Left colon (tissue), 2 donors: ENCODE results near the gene TMEM135. TPM values are rescaled to one million over a fixed set of nuclear protein-coding genes. Genes with fewer than 3 reads are reported as not detected.
"Not testable (repeated sequence)": the region's sequence is repeated elsewhere in the genome, so short reads cannot be mapped to it uniquely, and the experiment has no call there.

Experiments
- ATAC-seq: fragments of 200-7000 bp; cut with Tn5 transposase; one replicate; pipeline ENCODE4 v1.9.1; 2020; ENCODE audit warnings: mild to moderate bottlenecking, moderate library complexity
- DNase-seq, 2 donors: peaks; one replicate each; pipeline ENCODE4 v3.0.0-alpha.2; 2020
- intact Hi-C, 2 donors: fragments of 100-400 bp; cut with DNase I in 1 of 2; cut with micrococcal nuclease in 1 of 2; formaldehyde crosslinking; loops; one replicate each; pipeline versions ENCODE4 v1.11.2 to v1.14.0; 2022; cut with DNase I, micrococcal nuclease
- total RNA-seq, 2 donors: library from RNA; stranded (reverse); fragmentation: NEBNext Ultra II Directional; extraction: Animal tissue kit (Norgen Biotek cat#: 25700); gene quantifications; one replicate each; pipeline ENCODE4 v1.2.1, GENCODE V29; 2021
- donor health status: DM: no; HTN: no; CAD: no.
- donor health status: DM: yes; HTN: yes; CAD: no.

Gene TMEM135
- total RNA-seq, 2 donors from 2014 or later = 37.2 to 38.8 TPM

DNA sequence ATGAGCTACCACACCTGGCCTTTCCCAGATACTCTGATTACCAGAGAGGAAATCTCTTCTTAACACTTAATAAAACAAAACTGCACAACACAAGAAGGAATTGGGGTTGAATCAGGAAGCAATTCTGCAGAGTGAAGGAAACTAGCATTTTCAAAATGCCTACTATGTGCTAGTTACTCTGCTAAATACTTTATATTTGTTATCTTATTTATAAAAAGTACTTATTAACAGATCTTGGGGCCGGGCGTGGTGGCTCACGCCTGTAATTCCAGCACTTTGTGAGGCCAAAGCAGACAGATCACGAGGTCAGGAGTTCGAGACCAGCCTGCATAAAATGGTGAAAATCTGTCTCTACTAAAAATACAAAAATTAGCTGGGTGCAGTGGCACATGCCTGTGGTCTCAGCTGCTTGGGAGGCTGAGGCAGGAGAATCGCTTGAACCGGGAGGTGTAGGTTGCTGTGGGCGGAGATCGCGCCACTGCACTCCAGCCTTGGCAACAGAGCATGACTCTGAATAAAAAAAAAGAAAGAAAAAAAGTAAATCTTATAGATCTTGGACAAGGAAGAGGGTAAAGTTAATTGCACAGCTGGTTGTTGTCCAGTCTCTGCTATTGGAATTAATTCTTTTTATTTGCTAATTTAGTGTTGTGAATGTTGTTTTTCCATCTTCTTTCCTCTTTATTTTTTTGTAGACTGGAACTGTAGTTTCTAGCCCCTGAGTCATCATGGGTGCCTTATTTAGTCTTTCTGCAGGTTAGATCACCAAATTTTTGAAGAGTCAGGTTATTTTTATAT lies 22.1 kb downstream of the TMEM135 start:
- intact Hi-C loops = no loop called here
- ATAC-seq (no peak), DNase-seq (no peak)

DNA sequence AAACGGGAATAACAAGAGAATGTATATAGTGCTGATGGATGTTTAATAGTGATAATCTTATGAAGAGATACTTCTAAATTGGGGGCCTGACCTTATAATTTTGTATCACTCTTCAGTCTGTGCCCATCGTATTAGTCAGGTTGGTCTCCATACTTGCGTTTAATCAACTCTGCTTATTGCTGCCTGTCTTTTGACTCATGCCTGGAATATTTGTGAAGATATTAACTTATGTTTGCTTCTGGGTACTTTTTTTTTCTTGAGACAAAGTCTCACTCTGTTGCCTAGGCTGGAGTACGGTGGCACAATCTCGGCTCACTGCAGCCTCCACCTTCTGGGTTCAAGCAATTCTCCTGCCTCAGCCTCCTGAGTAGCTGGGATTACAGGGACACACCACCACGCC lies 24.0 kb downstream of the TMEM135 start:
- no peak for DNase-seq
- intact Hi-C loops = no loop called here
- ATAC-seq = no peak

DNA sequence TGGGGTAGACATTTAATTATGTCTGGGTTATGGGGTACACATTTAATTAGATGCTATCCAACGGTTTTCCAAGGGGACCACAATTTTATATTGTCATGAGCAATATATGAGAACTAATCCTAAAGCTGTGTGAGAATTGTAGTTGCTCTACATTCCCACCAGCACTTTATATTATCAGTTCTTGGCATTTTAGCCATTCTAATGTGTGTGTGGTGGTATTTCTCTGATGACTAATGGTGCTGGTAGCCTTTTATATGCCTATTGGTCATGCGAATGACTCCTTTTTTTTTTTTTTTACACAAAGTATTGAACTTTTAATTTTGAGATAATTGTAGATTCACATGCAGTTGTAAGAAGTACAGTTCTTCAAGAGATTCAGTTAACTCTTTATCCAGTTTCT lies 26.2 kb downstream of the TMEM135 start:
- no peak for DNase-seq
- ATAC-seq = no peak
- intact Hi-C loops = no loop called here

DNA sequence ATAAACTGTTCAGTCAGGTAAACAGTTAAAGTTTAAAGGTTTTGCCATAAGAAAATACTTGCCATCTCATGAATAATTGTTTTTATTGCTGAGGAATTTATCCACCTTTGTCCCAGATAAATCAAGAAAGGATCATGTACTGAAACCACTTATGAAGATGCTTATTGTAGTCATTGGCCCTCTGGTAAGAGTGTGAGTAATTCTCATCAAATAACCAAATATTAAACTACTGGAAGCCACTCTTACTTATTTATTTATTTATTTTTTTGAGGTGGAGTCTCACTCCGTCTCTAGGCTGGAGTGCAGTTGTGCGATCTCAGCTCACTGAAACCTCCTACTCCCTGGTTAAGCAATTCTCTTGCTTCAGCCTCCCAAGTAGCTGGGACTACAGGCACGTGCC lies 35.1 kb downstream of the TMEM135 start:
- intact Hi-C loops = no loop called here
- ATAC-seq = no peak
- DNase-seq = no peak

DNA sequence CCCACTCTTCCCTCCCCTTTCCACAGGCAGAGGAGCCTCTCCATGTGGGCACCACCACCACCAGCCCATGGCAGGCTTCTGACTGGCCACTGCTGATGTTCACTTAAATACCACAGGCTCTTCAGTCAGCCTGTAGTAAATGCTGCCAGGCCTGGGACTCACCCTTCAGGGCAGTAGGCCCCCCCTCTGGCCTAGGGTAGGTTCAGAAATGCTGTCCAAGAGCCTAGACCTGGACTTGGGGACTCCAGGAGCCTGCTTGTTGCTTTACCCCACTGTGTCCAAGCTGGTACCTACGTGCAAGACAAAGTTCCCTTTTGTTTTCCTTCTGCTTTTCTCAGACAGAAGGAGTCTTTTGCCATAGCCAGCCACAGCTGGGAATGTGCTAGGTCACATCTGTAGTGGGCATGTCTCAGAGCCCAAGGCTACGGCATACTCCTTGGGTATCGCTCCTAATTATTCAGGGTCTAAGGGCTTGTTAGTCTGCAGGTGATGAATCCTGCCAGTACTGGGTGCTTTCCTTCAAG lies 38.6 kb downstream of the TMEM135 start:
- no peak for ATAC-seq
- no peak for DNase-seq
- intact Hi-C loops = no loop called here

DNA sequence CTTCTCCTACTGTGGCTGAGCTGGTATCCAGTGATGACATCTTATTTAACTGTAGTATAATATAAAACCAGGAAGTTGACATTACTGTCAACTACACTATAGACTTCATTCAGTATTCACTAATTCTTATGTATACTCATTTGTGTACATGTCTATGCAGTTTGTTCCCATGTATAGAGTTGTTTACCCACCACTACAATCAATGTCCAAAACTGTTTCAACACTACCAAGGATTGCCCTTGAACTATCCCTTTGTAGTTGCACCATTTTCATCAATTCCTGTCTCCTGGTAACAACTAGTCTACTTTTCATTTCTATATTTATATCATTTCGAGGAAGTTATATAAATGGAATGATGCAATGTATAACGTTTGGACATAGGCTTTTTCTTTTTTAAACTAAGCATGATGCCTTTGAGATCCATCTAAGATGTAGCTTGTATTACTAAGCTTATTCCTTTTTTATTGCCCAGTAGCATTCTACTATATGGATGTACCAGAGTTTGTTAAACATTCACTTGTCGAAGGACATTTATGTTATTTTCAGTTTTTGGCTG lies 39.2 kb downstream of the TMEM135 start:
- intact Hi-C loops = no loop called here
- DNase-seq (no peak), ATAC-seq (no peak)

DNA sequence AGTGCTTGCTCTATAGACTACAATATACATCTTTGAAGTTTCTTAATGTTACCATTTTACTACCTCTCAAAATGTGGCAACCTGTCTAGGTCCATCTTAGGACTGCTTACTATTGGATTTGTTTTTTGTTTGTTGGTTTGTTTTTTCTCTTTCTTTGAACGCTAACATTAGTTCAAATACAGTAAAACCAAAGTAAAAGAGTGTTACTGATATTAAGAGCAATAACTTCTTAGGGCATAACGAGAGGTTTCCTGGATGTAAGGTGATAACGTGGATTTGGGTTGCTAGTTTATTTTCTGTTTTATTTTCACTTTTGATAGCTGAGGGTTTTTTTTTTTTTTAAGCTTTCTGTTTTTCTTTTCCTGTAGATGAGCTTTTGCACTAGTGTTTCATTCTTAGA lies 43.6 kb downstream of the TMEM135 start:
- no peak for DNase-seq
- intact Hi-C loops = no loop called here
- no peak for ATAC-seq

DNA sequence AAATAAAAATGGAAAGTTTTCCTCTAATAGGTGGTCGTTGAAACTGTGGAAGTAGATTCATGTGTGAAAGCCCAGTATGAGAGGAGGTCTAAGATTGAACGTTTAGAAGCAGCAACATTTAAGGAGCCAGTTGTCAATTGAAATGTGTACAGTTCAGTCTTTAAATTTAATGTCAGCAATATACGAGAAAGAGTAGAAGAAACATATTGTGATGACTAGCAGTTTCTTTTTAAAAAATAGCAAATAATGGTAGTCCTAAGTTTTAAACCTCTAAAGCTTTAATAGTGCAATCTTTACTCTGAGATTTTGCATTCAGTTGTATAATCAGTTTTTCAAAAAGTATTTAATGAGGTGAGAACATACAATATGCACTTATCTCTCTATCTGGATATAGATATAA lies 44.9 kb downstream of the TMEM135 start:
- DNase-seq (no peak), ATAC-seq (no peak)
- intact Hi-C loops = no loop called here

DNA sequence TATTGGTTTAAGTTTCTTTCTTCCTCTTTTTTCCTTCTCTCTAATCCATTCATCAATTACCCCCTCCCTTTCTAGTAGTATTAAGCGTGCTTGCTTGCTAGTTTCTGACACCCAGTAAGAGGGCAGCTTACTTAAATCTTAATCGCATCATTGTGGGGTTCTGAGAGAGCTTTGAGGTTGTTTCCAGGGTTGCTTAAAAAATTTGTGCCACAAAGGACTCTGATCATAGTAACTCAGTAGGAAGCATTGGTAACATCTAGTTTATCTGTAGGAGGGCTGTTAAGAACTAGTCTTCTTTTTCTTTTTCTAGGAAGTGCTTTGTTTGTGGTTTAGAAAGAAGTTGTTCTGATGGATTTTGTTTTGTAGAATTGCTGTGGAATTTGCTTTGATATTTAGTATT lies 45.3 kb downstream of the TMEM135 start:
- no peak for DNase-seq
- no peak for ATAC-seq
- intact Hi-C loops = no loop called here

DNA sequence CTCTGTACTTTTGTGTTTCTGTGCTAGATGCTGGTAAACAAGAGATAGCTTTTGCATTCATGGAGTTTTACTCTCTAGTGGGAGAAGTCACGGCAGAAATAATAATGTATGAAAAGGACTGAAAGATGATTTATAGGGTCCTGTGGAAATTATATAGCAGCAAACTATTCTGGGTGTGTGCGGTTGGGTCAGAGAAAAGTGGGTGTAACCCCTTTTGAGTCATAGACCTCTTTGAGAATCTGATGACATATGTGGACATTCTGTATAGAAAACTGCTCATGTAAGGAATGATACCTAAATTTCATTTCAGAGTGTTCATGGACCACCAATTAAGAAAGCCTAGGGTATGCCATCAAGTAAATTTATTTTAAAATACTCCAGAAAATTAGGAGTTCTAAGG lies 54.4 kb downstream of the TMEM135 start:
- no peak for DNase-seq
- intact Hi-C loops = no loop called here
- no peak for ATAC-seq

DNA sequence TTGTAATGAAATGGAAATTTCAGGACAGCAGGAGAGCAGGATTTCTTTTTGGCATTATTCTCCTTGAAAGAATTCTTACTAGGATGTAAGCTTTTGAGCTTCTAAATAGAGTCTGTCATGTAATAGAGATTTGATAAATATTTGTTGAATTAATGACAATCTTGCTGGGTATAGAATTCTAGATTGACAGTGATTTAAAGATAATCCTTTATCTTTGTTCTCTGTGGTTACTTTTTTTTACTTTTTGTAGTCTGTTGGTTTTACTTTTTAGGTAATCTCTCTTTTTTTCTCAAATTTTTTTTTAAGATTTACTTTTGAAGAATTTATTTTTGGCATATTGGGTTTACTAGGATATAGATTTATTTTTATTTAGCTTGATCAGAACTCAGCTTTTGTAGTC lies 54.8 kb downstream of the TMEM135 start:
- intact Hi-C loops = no loop called here
- DNase-seq = no peak
- ATAC-seq = no peak

DNA sequence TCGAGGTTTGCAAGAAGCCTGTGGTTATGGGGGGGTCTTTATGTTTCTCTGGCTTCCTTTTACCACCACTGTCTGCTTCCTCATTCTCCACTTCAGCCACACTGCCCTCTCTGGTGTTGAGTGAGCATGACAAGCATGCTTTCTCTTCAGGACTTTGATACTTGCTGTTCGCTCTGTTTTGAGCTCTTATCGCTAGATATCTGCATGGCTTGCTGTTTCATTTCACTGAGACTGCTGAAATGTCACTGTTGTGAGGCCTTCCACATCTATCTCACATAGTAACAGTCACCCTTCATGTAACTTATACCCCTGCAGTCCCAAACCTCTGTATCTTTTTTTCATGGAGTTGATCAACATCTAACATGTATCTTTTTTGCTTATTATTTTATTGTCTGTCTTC lies 59.8 kb downstream of the TMEM135 start:
- ATAC-seq = peak; percentile 100
- DNase-seq = peak; percentile 35 to 64
- intact Hi-C loops = no loop called here

DNA sequence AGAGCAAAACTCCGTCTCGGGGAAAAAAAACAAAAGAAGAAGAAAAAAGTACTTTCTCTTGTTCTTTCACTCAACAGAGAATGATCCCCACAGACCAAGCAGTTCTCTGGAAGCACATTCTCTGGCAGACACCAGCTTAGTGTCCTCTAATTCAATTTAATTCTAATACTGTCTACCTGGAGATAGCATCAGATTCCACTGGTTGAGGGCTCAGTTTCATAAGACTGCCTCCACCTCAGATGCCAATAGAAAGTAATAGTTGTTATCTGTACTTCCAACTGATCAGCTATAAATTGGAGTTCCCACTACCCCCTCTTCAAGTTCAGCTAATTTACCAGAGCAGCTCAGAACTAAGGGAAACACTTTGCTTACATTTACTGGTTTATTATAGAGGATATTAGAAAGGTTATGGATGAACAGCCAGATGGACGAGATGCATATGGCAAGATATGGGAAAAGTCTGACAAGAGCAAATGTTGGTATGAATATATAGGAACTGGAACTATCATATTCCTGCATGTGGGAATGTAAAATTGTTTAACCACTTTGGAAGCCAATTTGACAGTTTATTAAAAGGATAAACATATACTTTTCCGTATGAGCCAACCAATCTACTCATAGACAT lies 64.3 kb downstream of the TMEM135 start:
- intact Hi-C loops = no loop called here
- DNase-seq (no peak), ATAC-seq (no peak)

DNA sequence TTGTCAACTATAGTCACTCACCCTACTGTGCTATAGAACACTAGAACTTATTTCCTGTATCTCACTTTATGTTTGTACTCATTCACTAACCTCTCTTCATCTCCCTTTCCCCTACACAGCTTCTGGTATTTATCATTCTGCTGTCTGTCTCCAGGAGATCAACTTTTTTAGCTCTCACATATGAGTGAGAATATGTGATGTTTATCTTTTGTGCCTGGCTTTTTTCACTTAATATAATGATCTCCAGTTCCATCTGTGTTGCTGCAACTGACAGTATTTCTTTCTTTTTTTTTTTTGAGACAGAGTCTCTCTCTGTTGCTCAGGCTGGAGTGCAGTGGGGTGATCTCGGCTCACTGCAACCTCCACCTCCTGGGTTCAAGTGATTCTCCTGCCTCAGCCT lies 68.1 kb downstream of the TMEM135 start:
- not testable (repeated sequence) for DNase-seq, ATAC-seq

DNA sequence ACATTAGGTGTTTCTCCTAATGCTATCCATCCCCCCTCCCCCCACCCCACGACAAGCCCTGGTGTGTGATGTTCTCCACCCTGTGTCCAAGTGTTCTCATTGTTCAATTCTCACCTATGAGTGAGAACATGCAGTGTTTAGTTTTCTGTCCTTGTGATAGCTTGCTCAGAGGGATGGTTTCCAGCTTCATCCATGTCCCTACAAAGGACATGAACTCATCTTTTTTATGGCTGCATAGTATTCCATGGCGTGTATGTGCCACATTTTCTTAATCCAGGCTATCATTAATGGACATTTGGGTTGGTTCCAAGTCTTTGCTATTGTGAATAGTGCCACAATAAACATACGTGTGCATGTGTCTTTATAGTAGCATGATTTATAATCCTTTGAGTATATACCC lies 69.6 kb downstream of the TMEM135 start:
- ATAC-seq, intact Hi-C loops, DNase-seq: not testable (repeated sequence)

More for the DNA sequence above, 68.1 kb downstream of the TMEM135 start:
- intact Hi-C loops = not testable (repeated sequence)

DNA sequence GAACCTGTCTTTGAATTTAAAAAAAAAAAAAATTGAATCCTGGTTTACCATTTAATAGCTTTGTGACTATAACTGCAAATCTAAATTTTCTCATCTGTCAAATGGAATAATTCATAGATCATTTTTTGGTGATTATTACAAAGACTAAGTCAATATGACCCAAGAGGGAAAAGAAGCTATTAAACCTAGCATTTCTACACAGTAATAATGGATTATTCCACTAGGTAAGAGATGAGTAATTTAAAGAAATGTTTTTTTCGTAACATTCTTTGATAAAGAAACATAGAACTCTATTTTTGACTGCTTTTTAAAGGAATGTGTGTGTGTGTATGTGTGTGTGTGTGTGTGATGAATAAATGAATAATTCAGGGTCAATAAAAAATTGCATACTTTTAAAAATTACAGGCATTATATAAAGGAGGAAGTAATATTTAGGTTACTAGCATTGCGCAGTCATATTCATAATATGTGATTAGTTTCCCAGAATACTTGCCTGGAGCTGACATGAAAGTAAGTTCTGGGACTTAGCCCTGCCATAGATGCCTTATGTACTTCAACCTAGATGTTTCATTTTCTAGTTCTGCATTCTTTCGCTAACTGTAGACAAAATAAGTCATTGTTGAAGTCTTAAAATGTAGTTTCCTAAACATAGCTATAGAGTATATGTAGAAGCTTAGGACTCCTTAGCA lies 72.9 kb downstream of the TMEM135 start:
- intact Hi-C loops = no loop called here
- DNase-seq = no peak
- ATAC-seq = no peak

DNA sequence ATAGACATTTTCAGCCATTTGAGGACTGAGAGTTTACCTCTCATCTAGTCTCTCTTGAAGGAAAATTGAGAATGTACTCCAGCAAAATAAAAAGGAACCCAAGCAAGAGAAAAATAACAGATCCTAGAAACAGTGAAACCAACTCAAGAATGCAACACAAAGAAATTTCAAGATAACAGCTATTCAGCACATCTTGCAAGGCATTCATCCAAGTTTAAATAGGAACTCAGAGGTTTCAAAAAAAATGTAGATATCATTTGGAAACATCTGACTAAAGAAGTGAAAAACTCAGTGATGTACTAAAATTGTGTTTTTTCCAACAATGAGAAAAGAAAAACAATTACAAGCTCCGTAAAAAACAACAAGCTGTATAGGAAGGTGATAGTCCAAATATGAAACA lies 76.4 kb downstream of the TMEM135 start:
- intact Hi-C loops = no loop called here
- ATAC-seq = no peak
- no peak for DNase-seq

DNA sequence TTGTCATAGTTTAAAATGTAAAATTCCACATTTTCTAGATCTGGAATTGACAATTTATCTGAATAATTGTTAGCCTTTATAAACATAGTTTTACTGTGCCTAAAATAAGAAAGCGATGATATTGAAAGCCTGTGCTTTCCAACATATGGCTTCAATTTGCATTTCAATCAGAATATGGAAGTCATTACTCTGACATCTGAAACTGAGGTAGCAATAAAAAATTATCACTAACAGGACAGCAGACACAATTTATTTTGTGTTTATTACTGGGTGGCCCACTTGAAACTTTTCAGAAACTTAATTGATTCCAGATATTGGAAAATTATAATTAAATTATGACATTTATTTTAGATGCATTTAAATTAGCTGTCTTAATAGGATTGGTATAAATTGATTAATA lies 78.5 kb downstream of the TMEM135 start:
- intact Hi-C loops = no loop called here
- DNase-seq = no peak
- no peak for ATAC-seq

DNA sequence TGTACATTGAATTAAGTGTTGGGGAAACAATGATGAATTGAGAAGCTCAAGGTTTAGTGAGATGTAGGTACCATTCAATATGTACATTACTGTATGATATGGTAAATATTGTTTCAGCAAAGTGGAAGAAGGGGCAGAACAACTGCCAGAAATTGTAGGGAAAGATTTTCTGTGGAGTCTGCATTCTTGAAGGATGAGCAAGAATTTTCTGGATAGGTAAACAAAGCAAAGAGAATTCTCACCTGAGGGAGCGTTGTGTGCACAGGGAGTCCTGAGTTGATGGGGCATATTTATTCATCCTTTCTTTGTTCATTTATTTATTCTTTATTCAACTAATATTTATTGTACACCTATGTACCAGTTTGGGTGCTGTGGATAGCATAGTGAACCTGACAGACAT lies 83.2 kb downstream of the TMEM135 start:
- intact Hi-C loops = no loop called here
- DNase-seq (no peak), ATAC-seq (no peak)

DNA sequence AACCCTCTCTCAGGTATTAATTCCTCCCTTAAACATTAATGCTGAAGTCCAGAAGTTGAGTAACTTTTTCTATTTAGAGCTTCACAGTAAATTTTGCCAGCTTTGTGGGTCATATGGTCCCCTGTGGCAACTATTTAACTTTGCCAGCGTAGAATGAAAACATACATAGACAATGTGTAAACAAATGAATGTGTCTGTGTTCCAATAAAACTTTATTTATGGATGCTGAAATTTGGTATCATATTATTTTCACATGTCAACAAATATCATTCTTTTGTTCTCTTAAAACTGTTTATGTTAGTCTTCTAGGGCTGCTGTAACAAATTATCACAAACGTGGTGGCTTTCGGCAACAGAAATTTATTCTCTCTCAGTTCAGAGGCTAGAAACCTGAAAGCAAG lies 85.1 kb downstream of the TMEM135 start:
- intact Hi-C loops = no loop called here
- ATAC-seq (no peak), DNase-seq (no peak)
